GM19351 (cell line): Measurements from ENCODE around the gene COQ9.

Source experiments
- ATAC-seq: cut with Tn5 transposase; IDR thresholded peaks from one replicate; pipeline ENCODE4 v1.9.1; 2021; ENCODE audit warnings: mild to moderate bottlenecking, moderate library complexity; ENCODE audit not compliant: unreplicated experiment

COQ9 gene

GRCh38 chr16:57509231-57509923 lies 62.1 kb downstream of the COQ9 start:
- ATAC-seq: no peak

GRCh38 chr16:57510016-57510871 lies 63.0 kb downstream of the COQ9 start:
- ATAC-seq: no peak
